Measurements from ENCODE around the gene SPHK2.

DNA sequence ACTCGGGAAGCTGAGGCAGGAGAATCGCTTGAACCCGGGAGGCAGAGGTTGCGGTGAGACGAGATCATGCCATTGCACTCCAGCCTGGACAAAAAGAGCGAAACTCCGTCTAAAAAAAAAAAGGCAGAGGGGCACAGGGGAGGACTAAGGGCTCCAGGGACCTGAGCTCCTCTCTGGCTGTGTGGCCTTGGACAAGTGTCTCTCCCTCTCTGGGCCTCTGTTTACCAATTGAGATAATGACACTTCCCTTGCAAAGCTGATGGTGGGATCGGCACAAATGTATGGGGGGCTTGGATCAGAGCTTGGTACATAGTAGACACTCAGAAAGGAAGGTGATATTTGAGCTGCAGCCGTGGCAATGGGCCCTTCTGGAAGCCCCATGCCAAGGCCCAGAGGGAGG lies 24.1 kb upstream of the SPHK2 start:
- no peak for TF ChIP-seq CTCF (IDR thresholded peaks at IDR 0.05)
- TF ChIP-seq POLR2AphosphoS5 (IDR thresholded peaks at IDR 0.05): no peak
- no peak for TF ChIP-seq EP300 (IDR thresholded peaks at IDR 0.05; ENCODE audit: low read depth)

Measured in transverse colon (tissue), 4 donors.